Neural cell (in vitro differentiated cells): ENCODE measurements around the gene GSTO2. TPM values are rescaled to one million over a fixed set of nuclear protein-coding genes. Genes with fewer than 3 reads are reported as not detected.

Experiments
- H2AFZ ChIP-seq: fragments of 200-600, 300-800 bp; sonication (generic), shearing (Covaris generic); 2 replicates; pipeline ENCODE4 v1.6.0; 2014; ENCODE audit warnings: low read depth, mild to moderate bottlenecking, antibody characterized with exemption, low read length, moderate library complexity
- H3F3A ChIP-seq: fragments of 200-600 bp; shearing (Covaris generic); 2 replicates; pipeline ENCODE4 v1.6.1; 2016; ENCODE audit warnings: mild to moderate bottlenecking, moderate library complexity, mixed read lengths, antibody characterized with exemption, low read length; ENCODE audit not compliant: insufficient read depth, poor library complexity, severe bottlenecking
- H3K27ac ChIP-seq: fragments of 200-600, 300-800 bp; sonication (generic), shearing (Covaris generic); 2 replicates; pipeline ENCODE4 v1.5.1; 2014; ENCODE audit warnings: mild to moderate bottlenecking, low read length, moderate library complexity
- H3K27me3 ChIP-seq: fragments of 300-800, 200-600 bp; sonication (generic), shearing (Covaris generic); 2 replicates; pipeline ENCODE4 v1.6.0; 2014; ENCODE audit warnings: mild to moderate bottlenecking, low read depth, low read length, moderate library complexity; ENCODE audit not compliant: insufficient read depth
- H3K36me3 ChIP-seq: fragments of 300-800, 200-600 bp; sonication (generic), shearing (Covaris generic); 2 replicates; pipeline ENCODE4 v1.5.1; 2014; ENCODE audit warnings: mild to moderate bottlenecking, antibody characterized with exemption, low read length, moderate library complexity; ENCODE audit not compliant: insufficient read depth
- H3K4me2 ChIP-seq: fragments of 300-800, 200-600 bp; sonication (generic), shearing (Covaris generic); 2 replicates; pipeline ENCODE4 v1.6.0; 2014; ENCODE audit warnings: mild to moderate bottlenecking, low read length
- H3K4me3 ChIP-seq: fragments of 300-800, 200-600 bp; sonication (generic), shearing (Covaris generic); 2 replicates; pipeline ENCODE4 v1.5.1; 2014; ENCODE audit warnings: mild to moderate bottlenecking, low read length, moderate library complexity
- H3K79me2 ChIP-seq: fragments of 200-600 bp; shearing (Covaris generic); replicated peaks from 2 replicates; pipeline ENCODE4 v1.6.0; 2014; ENCODE audit warnings: mild to moderate bottlenecking, low read length, moderate library complexity; ENCODE audit not compliant: insufficient read depth
- H3K9ac ChIP-seq: fragments of 300-800, 200-600 bp; sonication (generic), shearing (Covaris generic); 2 replicates; pipeline ENCODE4 v1.6.1; 2016; ENCODE audit warnings: mild to moderate bottlenecking, low read length, mixed read lengths
- H3K9me2 ChIP-seq: fragments of 200-600 bp; shearing (Covaris generic); 2 replicates; pipeline ENCODE4 v1.6.1; 2016; ENCODE audit warnings: mild to moderate bottlenecking, low read length, mixed read lengths; ENCODE audit not compliant: insufficient read depth
- H3K9me3 ChIP-seq: fragments of 200-600, 300-800 bp; sonication (generic), shearing (Covaris generic); 2 replicates; pipeline ENCODE4 v1.6.1; 2016; ENCODE audit warnings: mild to moderate bottlenecking, mixed run types, low read length, moderate library complexity, mixed read lengths
- H4K20me1 ChIP-seq: fragments of 200-600 bp; shearing (Covaris generic); 2 replicates; pipeline ENCODE4 v1.6.1; 2016; ENCODE audit warnings: mild to moderate bottlenecking, mixed run types; ENCODE audit not compliant: insufficient read depth
- CTCF ChIP-seq: fragments of 450-650 bp; IDR thresholded peaks from 2 replicates; pipeline ENCODE4 v1.5.1; 2014; ENCODE audit warnings: antibody characterized with exemption, mild to moderate bottlenecking, moderate library complexity; ENCODE audit not compliant: poor library complexity, severe bottlenecking
- EP300 ChIP-seq: fragments of 450-650 bp; conservative IDR thresholded peaks from 2 replicates; pipeline ENCODE4 v1.6.1; 2014; ENCODE audit warnings: antibody characterized with exemption, mild to moderate bottlenecking, moderate library complexity; ENCODE audit not compliant: poor library complexity, severe bottlenecking
- EZH2 ChIP-seq: fragments of 200-600, 300-800 bp; shearing (Covaris generic), sonication (generic); IDR thresholded peaks from 2 replicates; pipeline ENCODE4 v1.6.1; 2014; ENCODE audit warnings: antibody characterized with exemption, low read length, borderline replicate concordance, mild to moderate bottlenecking; ENCODE audit not compliant: insufficient read depth, poor library complexity, severe bottlenecking
- MXI1 ChIP-seq: fragments of 450-650 bp; conservative IDR thresholded peaks from 2 replicates; pipeline ENCODE4 v1.6.1; 2014; ENCODE audit warnings: antibody characterized with exemption, mild to moderate bottlenecking; ENCODE audit not compliant: poor library complexity, severe bottlenecking
- POLR2AphosphoS5 ChIP-seq: IDR thresholded peaks from 2 replicates; pipeline ENCODE4 v1.6.1; 2012
- RAD21 ChIP-seq: fragments of 450-650 bp; conservative IDR thresholded peaks from 2 replicates; pipeline ENCODE4 v1.6.1; 2014; ENCODE audit warnings: antibody characterized with exemption, mild to moderate bottlenecking, moderate library complexity
- SMC3 ChIP-seq: fragments of 450-650 bp; conservative IDR thresholded peaks from 2 replicates; pipeline ENCODE4 v1.6.1; 2014; ENCODE audit warnings: antibody characterized with exemption, mild to moderate bottlenecking, moderate library complexity; ENCODE audit not compliant: poor library complexity
- TAF1 ChIP-seq: IDR thresholded peaks from 2 replicates; pipeline ENCODE4 v1.6.1; 2012; ENCODE audit warnings: low read depth
- polyA plus RNA-seq: library from polyadenylated mRNA; depleted of rRNA; stranded (reverse); fragments of >200 nt; gene quantifications from 2 replicates; pipeline ENCODE4 v1.2.3, GENCODE V29; 2014
- TF ChIP-seq, protein P1 (sequence below): IDR thresholded peaks from 2 replicates; pipeline ENCODE4 v1.6.1; 2012; ENCODE audit warnings: borderline replicate concordance

The GSTO2 gene
- polyA plus RNA-seq, 1 donor from 2014 or later: 0.53 TPM

DNA sequence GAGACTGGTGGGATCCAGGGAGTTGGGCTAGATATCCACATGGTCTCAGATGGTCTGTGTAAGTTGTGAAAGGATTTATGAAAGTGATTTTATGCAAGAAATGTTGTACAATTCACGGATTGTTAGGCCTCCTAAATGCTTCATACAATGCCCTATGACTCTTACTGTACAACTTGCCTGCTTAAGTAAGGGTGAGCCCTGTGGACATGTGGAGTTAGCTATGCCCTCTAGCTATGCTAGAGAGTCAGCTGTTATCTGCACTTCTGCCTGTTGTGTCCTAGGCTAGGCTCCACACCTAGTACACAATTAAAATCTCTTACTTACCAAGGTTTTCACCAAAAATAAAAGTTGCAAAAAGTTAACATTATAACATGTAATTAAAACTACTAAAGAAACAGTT is 35.2 kb upstream of the GSTO2 start:
- Histone ChIP-seq H4K20me1 (no peaks in the 10 kb centered on the region), H3K9me2 (no peaks in the 10 kb centered on the region), H3K79me2 (no peaks in the 10 kb centered on the region), H3K36me3 (no peaks in the 10 kb centered on the region), H3K27me3 (no peaks in the 10 kb centered on the region), H3K9me3 (no peaks in the 10 kb centered on the region), H3K4me2 (no peak overlapping the region), H3K9ac (no peak overlapping the region), H3K27ac (no peak overlapping the region), H2AFZ (no peak overlapping the region), H3F3A (no peaks in the 10 kb centered on the region), H3K4me3 (no peak overlapping the region)
- TF ChIP-seq EZH2: no peak
- TF ChIP-seq SMC3: no peak
- no peak for TF ChIP-seq RAD21
- TF ChIP-seq POLR2AphosphoS5: no peak
- TF ChIP-seq, protein P1, sequence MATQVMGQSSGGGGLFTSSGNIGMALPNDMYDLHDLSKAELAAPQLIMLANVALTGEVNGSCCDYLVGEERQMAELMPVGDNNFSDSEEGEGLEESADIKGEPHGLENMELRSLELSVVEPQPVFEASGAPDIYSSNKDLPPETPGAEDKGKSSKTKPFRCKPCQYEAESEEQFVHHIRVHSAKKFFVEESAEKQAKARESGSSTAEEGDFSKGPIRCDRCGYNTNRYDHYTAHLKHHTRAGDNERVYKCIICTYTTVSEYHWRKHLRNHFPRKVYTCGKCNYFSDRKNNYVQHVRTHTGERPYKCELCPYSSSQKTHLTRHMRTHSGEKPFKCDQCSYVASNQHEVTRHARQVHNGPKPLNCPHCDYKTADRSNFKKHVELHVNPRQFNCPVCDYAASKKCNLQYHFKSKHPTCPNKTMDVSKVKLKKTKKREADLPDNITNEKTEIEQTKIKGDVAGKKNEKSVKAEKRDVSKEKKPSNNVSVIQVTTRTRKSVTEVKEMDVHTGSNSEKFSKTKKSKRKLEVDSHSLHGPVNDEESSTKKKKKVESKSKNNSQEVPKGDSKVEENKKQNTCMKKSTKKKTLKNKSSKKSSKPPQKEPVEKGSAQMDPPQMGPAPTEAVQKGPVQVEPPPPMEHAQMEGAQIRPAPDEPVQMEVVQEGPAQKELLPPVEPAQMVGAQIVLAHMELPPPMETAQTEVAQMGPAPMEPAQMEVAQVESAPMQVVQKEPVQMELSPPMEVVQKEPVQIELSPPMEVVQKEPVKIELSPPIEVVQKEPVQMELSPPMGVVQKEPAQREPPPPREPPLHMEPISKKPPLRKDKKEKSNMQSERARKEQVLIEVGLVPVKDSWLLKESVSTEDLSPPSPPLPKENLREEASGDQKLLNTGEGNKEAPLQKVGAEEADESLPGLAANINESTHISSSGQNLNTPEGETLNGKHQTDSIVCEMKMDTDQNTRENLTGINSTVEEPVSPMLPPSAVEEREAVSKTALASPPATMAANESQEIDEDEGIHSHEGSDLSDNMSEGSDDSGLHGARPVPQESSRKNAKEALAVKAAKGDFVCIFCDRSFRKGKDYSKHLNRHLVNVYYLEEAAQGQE: no peak
- TF ChIP-seq TAF1: no peak
- no peak for TF ChIP-seq CTCF
- no peak for TF ChIP-seq EP300
- TF ChIP-seq MXI1: no peak

GRCh38 chr10:104234934-104235333 is 34.0 kb upstream of the GSTO2 start:
- Histone ChIP-seq H3K9ac (no peak overlapping the region), H3K9me2 (no peaks in the 10 kb centered on the region), H3K27me3 (no peaks in the 10 kb centered on the region), H3K36me3 (no peaks in the 10 kb centered on the region), H3K79me2 (no peaks in the 10 kb centered on the region), H4K20me1 (no peaks in the 10 kb centered on the region), H3F3A (no peaks in the 10 kb centered on the region), H2AFZ (no peak overlapping the region), H3K4me2 (no peak overlapping the region), H3K27ac (no peak overlapping the region), H3K4me3 (no peak overlapping the region), H3K9me3 (no peaks in the 10 kb centered on the region)
- TF ChIP-seq, protein P1: no peak
